HG03045 (cell line): ENCODE data around the gene KLHL18.
A peak's percentile ranks its signal among the peaks of the same experiment; 100 is the strongest.
"Not testable (repeated sequence)": the region's sequence is repeated elsewhere in the genome, so short reads cannot be mapped to it uniquely, and the experiment has no call there.

ENCODE experiments used
- ATAC-seq: cut with Tn5 transposase; IDR thresholded peaks from one replicate; pipeline ENCODE4 v1.9.1; 2021; ENCODE audit warnings: mild to moderate bottlenecking, moderate library complexity; ENCODE audit not compliant: unreplicated experiment

The KLHL18 gene

DNA sequence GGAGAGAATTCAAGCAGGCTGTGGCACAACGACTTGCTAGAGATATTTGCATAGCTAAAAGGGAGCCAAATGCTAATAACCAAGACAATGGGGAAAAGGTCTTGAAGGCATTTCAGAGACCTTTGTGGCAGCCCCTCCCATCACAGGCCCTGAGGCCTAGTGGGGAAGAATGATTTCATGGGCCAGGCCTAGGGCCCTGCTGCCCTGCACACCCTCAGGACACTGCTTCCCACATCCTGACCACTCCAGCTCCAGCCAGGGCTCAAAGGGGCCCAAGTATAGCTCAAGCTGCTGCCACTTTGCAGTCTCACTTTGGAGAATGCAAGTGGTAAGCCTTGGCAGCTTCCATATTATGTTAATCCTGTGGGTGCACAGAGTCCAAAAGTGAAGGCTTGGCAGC, 76.6 kb downstream of the KLHL18 start:
- no peak for ATAC-seq

GRCh38 chr3:47360110-47360517, 77.4 kb downstream of the KLHL18 start:
- not testable (repeated sequence) for ATAC-seq

- no peak for ATAC-seq
Observed at GRCh38 chr3:47362701-47363100, 80.0 kb downstream of the KLHL18 start.

DNA sequence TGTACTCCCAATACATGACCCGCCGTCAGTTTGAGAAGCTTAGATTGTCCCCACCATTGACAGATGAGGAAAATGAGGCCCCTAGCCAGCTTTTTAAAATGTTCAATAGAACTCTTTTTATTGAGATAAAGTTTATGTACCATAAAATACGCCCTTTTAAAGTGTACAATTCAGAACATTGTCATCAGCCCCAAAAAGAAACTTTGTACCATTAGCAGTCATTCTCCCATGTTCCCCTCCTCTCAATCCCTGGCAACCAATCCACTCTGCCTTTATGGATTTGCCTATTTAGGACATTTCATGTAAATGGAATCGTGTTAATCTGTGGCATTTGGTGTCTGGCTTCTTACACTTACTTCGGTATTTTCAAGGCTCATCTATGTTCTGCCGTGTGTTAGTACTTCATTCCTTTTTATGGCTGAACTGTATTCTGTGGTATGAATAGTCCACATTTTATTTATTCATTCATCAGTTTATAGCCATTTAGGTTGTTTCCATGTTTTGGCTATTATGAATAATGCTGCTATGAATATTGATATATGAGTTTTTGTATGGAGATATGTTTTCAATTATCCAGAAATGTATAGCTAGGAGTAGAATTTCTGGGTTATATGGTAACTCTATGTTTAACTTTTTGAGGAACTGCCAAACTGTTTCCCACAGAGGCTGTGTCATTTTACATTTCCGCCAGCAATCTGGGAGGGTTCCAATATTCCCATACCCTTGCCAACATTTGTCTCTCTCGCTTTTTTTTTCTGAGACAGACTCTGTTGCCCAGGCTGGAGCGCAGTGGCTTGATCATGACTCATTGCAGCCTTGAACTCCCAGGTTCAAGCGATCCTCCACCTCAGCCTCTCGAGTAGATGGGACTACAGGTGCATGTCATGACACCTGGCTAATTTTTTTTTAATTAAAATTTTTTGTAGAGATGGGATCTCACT, 82.7 kb downstream of the KLHL18 start:
- no peak for ATAC-seq

- no peak for ATAC-seq
Observed at GRCh38 chr3:47366833-47367232, 84.1 kb downstream of the KLHL18 start.

DNA sequence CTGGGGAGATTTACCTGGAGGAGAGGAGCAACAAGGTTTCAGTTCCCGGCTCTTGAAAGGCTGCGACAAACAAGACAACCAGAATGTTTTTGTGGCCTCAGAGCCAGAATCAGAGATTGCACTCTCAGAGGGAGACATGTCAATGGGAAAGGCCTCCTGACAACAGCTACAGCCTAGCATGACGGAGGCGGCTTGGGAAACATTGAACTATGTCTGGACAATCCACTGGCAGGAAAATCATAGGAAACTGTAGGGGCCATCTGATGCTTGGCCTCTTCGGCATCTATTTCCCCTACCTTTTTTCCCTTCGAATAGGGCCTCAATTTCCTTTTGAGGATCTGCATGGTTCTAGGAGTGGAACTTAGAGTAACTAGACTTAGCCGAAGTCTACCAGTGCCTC, 84.9 kb downstream of the KLHL18 start:
- ATAC-seq = no peak

- not testable (repeated sequence) for ATAC-seq
Observed at GRCh38 chr3:47370020-47370419, 87.3 kb downstream of the KLHL18 start.

GRCh38 chr3:47370887-47371697, 88.3 kb downstream of the KLHL18 start:
- no peak for ATAC-seq

DNA sequence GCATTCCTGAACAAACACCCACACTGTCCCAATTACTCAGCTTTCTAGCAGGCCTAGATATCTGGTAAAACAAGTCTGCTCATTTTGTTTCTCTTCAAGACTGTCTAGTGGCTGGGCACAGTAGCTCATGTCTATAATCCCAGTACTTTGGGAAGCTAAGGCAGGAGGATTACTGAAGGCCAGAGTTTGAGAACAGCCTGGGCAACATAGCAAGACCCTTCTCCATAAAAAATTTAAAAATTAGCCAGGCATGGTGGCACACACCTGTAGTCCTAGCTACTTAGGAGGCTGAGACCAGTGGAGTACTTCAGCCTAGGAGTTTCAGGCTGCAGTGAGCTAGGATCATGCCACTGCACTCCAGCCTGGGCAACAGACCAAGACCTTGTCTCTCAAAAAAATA, 91.8 kb downstream of the KLHL18 start:
- ATAC-seq = no peak

GRCh38 chr3:47376393-47376792, 93.6 kb downstream of the KLHL18 start:
- no peak for ATAC-seq

DNA sequence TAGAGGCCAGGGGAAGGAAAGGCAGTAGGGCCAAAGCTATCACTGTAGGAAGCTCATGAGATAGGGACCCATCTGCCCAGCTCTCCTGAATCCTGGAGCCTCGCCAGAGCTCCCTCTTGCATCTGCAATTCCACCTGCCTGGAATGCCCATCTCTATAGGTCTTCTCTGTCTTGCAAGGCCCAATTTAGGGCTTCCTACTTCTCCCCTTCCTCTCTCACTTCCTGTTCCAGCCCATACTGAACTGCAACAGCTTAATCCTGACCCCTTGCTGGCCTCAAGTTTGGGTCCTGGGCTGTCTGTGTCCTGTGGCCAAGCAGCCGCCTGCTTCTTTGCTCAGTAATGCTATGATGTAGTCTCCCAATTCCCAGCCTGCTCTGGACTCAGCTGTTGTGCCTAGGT, 94.4 kb downstream of the KLHL18 start:
- no peak for ATAC-seq

DNA sequence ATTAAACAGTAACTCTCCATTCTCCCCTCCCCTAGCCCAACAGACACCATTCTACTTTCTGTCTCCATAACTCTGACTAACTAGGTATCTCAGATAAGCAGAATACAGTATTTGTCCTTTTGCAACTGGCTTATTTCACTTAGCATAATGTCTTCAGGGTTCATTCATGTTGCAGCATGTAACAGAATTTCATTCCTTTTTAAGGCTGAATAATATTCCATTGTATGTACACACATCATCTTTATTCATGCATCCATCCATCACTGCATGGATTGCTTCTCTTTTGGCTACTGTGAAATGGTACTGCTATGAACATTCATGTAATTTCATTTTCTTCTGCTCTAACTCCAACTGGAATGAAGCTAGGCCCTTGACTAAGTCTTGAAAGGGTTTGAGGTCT, 96.1 kb downstream of the KLHL18 start:
- no peak for ATAC-seq

DNA sequence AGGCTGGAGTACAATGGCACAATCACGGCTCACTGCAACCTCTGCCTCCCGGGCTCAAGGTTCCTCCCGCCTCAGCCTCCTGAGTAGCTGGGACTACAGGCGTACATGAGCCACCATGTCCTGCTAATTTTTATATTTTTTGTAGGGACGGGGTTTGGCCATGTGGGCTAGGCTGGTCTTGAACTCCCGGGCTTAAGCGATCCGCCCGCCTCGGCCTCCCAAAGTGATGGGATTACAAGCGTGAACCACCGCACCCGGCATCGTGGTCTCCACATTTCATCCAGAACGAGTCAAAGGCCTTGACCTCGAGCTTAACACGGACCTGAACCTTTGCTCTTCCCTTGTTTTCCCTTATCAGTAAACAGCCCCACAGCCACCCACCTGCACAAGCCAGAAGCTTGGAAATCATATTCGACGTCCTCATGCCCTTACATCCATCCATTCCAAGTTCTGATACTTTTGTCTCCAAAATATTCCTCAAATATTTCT, 96.7 kb downstream of the KLHL18 start:
- no peak for ATAC-seq

DNA sequence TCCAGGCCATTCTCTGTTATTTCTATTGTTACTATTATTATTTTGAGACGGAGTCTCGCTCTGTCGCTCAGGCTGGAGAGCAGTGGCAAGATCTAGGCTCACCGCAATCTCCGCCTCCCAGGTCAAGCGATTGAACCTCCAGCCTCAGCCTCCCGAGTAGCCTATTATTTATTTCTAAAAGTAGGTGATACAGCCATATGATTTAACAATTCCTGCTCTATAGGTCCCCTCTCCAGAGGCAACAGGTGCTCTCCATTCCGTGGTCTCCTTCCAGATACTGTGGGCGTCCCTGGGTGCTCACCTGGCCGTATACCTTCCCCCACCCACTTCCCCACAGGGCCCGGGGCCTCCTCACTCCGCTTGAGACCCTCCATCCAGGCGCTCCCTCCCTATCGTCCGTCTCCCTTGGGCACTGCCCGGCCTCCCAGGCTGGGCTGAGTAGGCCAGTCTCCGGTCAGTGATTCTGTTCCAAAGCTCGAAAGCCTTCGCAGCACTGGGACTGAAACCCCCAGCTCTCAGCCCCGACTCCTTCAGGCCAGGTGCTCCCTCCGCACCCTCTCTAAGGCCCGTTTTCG, 97.4 kb downstream of the KLHL18 start:
- ATAC-seq = no peak

DNA sequence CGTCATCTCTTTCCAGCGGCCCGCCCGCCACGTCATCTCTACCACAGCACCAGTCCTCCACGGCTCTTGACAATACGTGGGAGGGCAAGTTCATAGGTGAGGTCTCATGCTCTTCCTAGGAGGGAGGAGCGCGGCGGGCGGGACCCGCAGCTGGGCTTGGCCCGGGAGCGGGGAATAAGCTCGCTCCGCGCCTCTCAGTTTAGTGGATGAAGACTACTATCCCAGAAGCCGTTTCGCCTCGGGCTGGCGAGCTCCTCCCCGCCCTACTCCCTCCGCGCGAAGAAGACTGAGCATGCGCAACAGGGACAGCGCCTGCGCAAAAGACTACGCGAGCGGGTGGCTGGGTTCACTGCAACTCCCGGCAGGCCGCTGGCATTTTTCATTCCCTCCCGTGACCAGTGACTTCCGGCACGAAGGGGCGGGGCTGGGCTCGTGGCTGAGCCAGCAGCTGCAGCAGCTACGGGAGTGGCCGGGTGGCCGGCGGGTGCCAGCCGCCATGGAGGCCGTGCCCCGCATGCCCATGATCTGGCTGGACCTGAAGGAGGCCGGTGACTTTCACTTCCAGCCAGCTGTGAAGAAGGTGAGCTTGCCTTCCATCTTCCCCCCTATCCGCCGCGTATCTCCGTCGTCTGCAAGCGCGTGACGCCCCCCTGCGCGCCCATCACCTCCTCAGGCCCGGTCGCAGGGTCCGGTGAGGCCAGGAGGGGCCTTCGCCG, 98.0 kb downstream of the KLHL18 start, which contains the start of gene PTPN23:
Gene PTPN23 (plus strand): TSS at position 421 of the 716 bp plus-strand sequence. CDS start 76 bp downstream, at position 497.
- peak; percentile 82 for ATAC-seq

- ATAC-seq = peak; percentile 59
Observed at GRCh38 chr3:47381317-47382157, 98.8 kb downstream of the KLHL18 start.

- ATAC-seq = no peak
Observed at GRCh38 chr3:47384425-47384824, 101.7 kb downstream of the KLHL18 start.

DNA sequence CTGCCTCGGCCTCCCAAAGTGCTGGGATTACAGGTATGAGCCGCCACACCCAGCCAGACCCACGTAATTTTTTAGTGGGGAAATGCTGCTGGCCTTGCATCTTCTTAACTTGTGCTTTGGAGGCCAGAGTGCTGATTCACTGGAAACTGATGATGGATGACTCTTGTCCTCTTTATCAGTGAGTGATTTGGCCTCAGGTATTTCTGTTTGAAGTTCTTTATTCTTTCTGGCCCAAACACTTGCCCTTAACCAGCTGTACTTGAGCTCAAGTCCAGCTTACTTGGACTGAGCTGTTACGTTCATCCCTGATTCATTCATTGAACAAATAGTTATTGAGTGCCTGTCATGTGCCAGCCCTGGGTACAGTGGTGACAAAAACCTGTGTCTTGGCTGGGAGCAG, 102.3 kb downstream of the KLHL18 start:
- ATAC-seq = no peak

DNA sequence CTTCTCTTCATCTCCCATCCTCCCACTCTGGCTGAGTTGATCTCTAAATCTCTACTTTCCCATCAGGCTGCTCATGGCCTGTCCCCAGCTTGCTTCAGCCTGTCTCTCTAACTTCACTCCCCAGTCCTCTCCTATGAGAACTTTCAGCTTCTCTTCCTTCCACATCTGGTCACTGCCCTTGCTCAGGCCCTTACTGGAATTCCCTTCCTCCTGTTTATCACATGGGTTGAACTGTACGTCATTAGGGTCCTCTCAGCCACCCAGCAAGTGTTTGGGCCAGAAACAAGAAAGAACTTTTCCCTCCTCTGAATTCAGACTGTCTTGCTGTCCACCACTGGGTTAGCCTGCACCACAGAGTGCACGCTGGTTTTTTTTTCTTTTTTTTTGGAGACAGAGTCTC, 103.1 kb downstream of the KLHL18 start:
- ATAC-seq = no peak

GRCh38 chr3:47392933-47393332, 110.2 kb downstream of the KLHL18 start:
- ATAC-seq = no peak
